GM12874 (cell line): ENCODE measurements around the gene SACS.

Source experiments
- CTCF ChIP-seq: IDR thresholded peaks from 2 replicates; pipeline ENCODE4 v1.5.1; 2011; ENCODE audit warnings: low read depth, mild to moderate bottlenecking, control low read depth, low read length, moderate library complexity; ENCODE audit not compliant: insufficient read depth

SACS gene

GRCh38 chr13:23367907-23368306, 65.6 kb downstream of the SACS start:
- no peak for TF ChIP-seq CTCF

- TF ChIP-seq CTCF, result no peak
Measured at GRCh38 chr13:23365652-23366051, 67.8 kb downstream of the SACS start.

GRCh38 chr13:23359882-23360281, 73.6 kb downstream of the SACS start:
- TF ChIP-seq CTCF, result no peak

DNA sequence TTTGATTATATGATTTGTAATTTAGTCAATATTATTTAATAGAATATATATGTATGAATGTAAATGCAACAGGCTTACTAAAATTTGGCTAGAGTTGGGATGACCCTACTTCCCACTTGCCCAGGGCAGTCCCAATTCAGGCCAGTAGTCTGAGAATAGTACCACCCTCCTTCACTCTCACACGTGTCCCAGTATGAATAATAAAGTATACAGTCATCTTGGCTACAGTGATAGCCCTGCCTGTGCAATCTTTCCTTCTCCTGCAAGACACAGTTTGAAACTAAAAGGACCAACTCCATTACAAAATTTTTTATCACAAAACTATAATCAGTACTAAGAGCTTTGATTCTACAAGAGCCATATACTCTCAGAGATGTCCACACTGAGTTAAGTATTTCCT, 76.2 kb downstream of the SACS start:
- no peak for TF ChIP-seq CTCF

DNA sequence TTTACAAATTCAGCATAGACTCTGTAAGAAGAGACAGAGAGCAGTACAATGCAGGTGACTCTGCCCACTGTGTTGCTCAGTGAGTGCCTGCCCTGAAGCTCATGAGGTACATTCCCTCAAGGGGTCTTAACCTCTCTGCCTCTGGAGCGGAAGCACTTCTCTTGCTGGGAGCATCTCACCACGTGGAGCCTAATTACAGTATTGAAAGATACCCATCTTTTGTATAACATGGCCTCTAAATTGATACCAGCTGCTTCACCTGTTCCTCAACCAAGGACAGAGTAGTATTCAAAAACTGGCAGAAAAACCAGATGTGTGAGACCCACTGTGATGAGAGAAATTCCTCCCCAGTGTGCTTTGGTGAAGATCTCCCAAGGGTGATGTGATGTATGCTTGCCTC, 77.1 kb downstream of the SACS start:
- TF ChIP-seq CTCF, result no peak

- TF ChIP-seq CTCF, result no peak
Measured at GRCh38 chr13:23354520-23354919, 79.0 kb downstream of the SACS start.

GRCh38 chr13:23352161-23352560, 81.3 kb downstream of the SACS start:
- no peak for TF ChIP-seq CTCF

- no peak for TF ChIP-seq CTCF
Measured at GRCh38 chr13:23350009-23350408, 83.5 kb downstream of the SACS start.
